Measurements from ENCODE around the gene ANKRD11.
"Not testable (repeated sequence)": the region's sequence is repeated elsewhere in the genome, so short reads cannot be mapped to it uniquely, and the experiment has no call there.

Gene ANKRD11

DNA sequence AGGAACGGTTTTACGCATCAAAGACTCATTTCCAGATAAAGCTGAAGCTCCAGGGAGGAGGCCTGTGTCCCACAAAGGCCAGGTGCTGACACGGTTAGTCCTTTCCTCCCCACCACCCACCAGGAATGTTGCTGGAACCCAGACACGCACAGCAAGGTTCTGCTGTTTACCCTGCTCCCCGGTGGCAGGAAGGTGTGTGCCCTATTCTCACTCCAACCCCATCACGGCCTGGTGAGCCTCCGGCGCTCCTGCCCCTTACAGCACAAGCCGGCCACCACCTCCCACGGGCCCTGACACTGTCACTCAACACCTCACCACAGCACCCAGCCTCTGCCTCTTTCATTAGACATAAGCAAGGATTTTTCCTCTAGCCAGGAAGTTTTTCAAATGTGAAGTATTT, 47.8 kb downstream of the ANKRD11 start:
- TF ChIP-seq CTCF (IDR thresholded peaks at IDR 0.05; ENCODE audit: low read length, missing control alignments) = no peak
- no peak for DNase-seq (ENCODE audit: low read depth)
- H3K4me3 ChIP-seq (replicated peaks; ENCODE audit: low read depth, low read length) = no peak overlapping the region

DNA sequence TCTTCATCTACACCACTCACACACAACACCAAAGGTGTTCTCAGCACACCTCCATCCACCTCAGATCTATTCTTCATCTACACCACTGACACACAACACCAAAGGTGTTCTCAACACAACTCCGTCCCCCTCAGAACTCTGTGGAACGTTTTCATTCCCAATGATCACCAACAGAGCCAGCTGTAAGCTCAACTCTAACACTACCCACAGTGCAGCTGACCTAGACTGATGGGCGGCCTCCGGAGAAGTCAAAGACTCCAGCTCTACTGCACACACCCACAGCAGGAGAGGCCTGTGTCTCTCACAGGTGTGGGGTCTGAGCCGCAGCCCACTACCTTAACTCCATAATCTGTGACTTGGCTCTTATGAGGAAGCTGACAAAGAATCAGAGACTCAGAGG, 50.7 kb downstream of the ANKRD11 start:
- TF ChIP-seq CTCF (IDR thresholded peaks at IDR 0.05; ENCODE audit: low read length, missing control alignments) = no peak
- H3K4me3 ChIP-seq (replicated peaks; ENCODE audit: low read depth, low read length) = no peak overlapping the region
- no peak for DNase-seq (ENCODE audit: low read depth)

DNA sequence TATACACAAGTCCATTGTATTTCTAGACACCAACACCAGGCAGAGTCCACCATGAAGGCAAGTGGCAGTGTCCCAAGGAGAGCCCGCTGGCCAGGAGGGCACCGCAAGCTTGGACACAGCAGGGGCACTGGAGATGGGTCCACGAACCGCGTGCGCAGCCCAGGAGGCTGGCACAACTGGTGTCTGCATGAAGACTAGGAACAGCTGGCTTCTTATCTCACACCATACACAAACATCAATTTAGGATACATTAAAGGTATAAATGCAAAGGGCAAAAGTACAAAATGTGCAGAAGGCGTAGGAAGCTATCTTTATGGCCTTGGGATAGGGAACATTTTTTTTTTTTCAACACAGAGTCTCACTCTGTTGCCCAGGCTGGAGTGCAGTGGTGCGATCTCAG, 52.4 kb downstream of the ANKRD11 start:
- no peak for TF ChIP-seq CTCF (IDR thresholded peaks at IDR 0.05; ENCODE audit: low read length, missing control alignments)
- no peak for DNase-seq (ENCODE audit: low read depth)
- H3K4me3 ChIP-seq (replicated peaks; ENCODE audit: low read depth, low read length) = no peak overlapping the region

DNA sequence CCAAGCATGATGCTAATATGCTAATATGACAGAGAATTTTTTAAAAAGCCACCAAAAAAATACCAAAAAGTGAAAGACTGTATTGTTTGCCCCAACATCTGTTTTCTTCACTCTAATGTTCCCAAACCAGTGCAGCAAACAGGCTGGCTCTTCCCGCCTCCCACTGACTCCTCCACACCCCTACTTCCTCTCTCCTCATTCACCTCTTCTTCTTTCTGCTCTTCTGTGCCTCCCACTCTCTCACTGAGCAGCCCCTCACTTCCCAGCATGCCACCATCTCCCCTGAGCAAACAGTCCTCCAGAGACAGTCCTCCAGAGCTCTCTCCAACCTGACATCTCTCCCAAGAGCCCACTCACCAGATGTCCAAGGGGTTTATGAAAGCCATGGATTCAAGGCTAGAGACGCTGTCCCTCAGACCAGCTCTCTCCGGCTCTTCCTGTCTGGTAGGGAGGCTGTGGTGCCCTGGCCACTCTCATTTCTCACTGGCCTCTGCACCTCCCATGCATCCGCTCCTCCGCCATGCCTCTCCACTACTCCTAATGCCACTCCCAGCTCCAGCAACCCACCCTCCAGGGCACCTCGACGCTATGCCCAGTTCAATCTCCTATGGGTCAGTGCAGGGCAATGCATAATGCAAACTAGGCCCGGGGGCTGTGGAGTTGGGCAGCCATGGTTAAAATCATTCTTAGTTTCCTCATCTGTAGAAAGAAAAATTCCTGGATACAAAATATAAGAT, 52.9 kb downstream of the ANKRD11 start:
- DNase-seq (ENCODE audit: low read depth) = no peak
- H3K4me3 ChIP-seq (replicated peaks; ENCODE audit: low read depth, low read length) = no peak overlapping the region
- TF ChIP-seq CTCF (IDR thresholded peaks at IDR 0.05; ENCODE audit: low read length, missing control alignments) = no peak

DNA sequence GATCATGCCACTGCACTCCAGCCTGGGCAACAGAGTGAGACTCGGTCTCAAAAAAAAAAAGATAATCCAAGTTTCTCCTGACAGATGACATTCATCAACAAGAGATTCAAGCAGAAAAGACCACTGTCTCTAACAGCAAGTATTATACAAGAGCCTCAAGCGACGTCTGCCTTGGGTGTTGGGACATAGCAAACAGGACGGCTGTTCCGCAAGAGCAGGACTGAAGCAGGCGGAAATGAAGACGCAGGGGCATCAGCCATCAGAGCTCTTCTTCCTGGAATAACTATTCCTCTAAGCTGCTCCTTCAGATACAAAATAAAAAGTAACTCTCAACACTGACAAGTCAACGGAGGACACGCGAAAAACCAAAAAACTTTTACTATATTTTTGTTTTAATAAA, 54.0 kb downstream of the ANKRD11 start:
- no peak for DNase-seq (ENCODE audit: low read depth)
- H3K4me3 ChIP-seq (replicated peaks; ENCODE audit: low read depth, low read length) = no peak overlapping the region
- TF ChIP-seq CTCF (IDR thresholded peaks at IDR 0.05; ENCODE audit: low read length, missing control alignments) = no peak

DNA sequence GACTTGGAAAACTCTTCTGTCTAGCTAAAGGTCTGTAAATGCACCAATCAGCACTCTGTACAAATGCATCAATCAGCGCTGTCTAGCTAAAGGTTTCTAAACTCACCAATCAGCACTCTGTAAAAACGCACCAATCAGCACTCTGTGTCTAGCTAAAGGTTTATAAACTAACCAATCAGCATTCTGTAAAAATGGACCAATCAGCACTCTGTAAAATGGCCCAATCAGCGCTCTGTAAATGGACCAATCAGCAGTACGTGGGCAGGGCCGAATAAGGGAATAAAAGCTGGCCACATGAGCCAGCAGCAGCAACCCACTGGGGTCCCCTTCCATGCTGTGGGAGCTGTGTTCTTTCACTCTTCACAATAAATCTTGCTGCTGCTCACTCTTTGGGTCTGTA, 55.3 kb downstream of the ANKRD11 start:
- H3K4me3 ChIP-seq (replicated peaks; ENCODE audit: low read depth, low read length); DNase-seq (ENCODE audit: low read depth): not testable (repeated sequence)

- no peak for TF ChIP-seq CTCF (IDR thresholded peaks at IDR 0.05; ENCODE audit: low read length, missing control alignments)
Observed at GRCh38 chr16:89434490-89434889, 55.9 kb downstream of the ANKRD11 start.

GRCh38 chr16:89433363-89433984, 56.9 kb downstream of the ANKRD11 start:
- DNase-seq (ENCODE audit: low read depth); H3K4me3 ChIP-seq (replicated peaks; ENCODE audit: low read depth, low read length): not testable (repeated sequence)

More at GRCh38 chr16:89434490-89434889, 55.9 kb downstream of the ANKRD11 start:
- H3K4me3 ChIP-seq (replicated peaks; ENCODE audit: low read depth, low read length) = no peak overlapping the region
- no peak for DNase-seq (ENCODE audit: low read depth)

Measured in fibroblast of pulmonary artery (primary cell).